NT2/D1 (cell line): ENCODE measurements around the gene HERC3.

Experiments
- SUZ12 ChIP-seq: IDR thresholded peaks from 2 replicates; pipeline ENCODE4 v1.6.1; 2011; ENCODE audit not compliant: insufficient read length, insufficient read depth; ENCODE audit errors: extremely low read depth
- ZNF274 ChIP-seq: IDR thresholded peaks from 2 replicates; pipeline ENCODE4 v1.6.1; 2011; ENCODE audit warnings: mild to moderate bottlenecking, low read depth, low read length

GRCh38 chr4:88738180-88738579 is 145.9 kb downstream of the HERC3 start:
- no peak for TF ChIP-seq ZNF274
- no peak for TF ChIP-seq SUZ12
